ENCODE measurements around the gene TRPC4AP.

Gene TRPC4AP

GRCh38 chr20:34988191-34988540, 104.4 kb downstream of the TRPC4AP start:
- Histone ChIP-seq H3K27ac (ENCODE audit: low read length) (no peak overlapping the region), H3K4me1 (ENCODE audit: control insufficient read depth in 1 of 2, insufficient read depth in 2 of 2, low read length in 2 of 2) (peaks cover 0 to 3% of the 10 kb centered on the region in 2 donors), H3K4me3 (ENCODE audit: low read depth in 1 of 2, low read length in 2 of 2) (no peak overlapping the region), H3K9me3 (ENCODE audit: control insufficient read depth in 1 of 2, low read length in 2 of 2) (no peaks in the 10 kb centered on the region), H3K27me3 (ENCODE audit: low read depth, low read length) (peaks cover 5% of the 10 kb centered on the region), H3K36me3 (ENCODE audit: control insufficient read depth in 1 of 2, insufficient read depth in 2 of 2, low read length in 2 of 2) (peaks cover 0 to 2% of the 10 kb centered on the region in 2 donors)

- Histone ChIP-seq H3K36me3 (ENCODE audit: control insufficient read depth in 1 of 2, insufficient read depth in 2 of 2, low read length in 2 of 2) (no peaks in the 10 kb centered on the region), H3K4me1 (ENCODE audit: control insufficient read depth in 1 of 2, insufficient read depth in 2 of 2, low read length in 2 of 2) (peaks cover 0 to 3% of the 10 kb centered on the region in 2 donors), H3K4me3 (ENCODE audit: low read depth in 1 of 2, low read length in 2 of 2) (no peak overlapping the region), H3K27me3 (ENCODE audit: low read depth, low read length) (peaks cover 5% of the 10 kb centered on the region), H3K9me3 (ENCODE audit: control insufficient read depth in 1 of 2, low read length in 2 of 2) (no peaks in the 10 kb centered on the region), H3K27ac (ENCODE audit: low read length) (no peak overlapping the region)
Observed at GRCh38 chr20:34987288-34988190, 105.1 kb downstream of the TRPC4AP start.

- no peaks in the 10 kb centered on the region for H3K9me3 ChIP-seq (ENCODE audit: control insufficient read depth in 1 of 2, low read length in 2 of 2)
- H3K4me1 ChIP-seq (ENCODE audit: control insufficient read depth in 1 of 2, insufficient read depth in 2 of 2, low read length in 2 of 2) = peaks cover 0 to 3% of the 10 kb centered on the region in 2 donors
- H3K4me3 ChIP-seq (ENCODE audit: low read depth in 1 of 2, low read length in 2 of 2) = no peak overlapping the region
- no peak overlapping the region for H3K27ac ChIP-seq (ENCODE audit: low read length)
- no peaks in the 10 kb centered on the region for H3K36me3 ChIP-seq (ENCODE audit: control insufficient read depth in 1 of 2, insufficient read depth in 2 of 2, low read length in 2 of 2)
- peaks cover 5% of the 10 kb centered on the region for H3K27me3 ChIP-seq (ENCODE audit: low read depth, low read length)
Observed at GRCh38 chr20:34986311-34987287, 106.0 kb downstream of the TRPC4AP start.

GRCh38 chr20:34985461-34986310, 106.9 kb downstream of the TRPC4AP start:
- H3K36me3 ChIP-seq (ENCODE audit: control insufficient read depth in 1 of 2, insufficient read depth in 2 of 2, low read length in 2 of 2) = no peaks in the 10 kb centered on the region
- no peaks in the 10 kb centered on the region for H3K9me3 ChIP-seq (ENCODE audit: control insufficient read depth in 1 of 2, low read length in 2 of 2)
- H3K4me1 ChIP-seq (ENCODE audit: control insufficient read depth in 1 of 2, insufficient read depth in 2 of 2, low read length in 2 of 2) = peaks cover 0 to 3% of the 10 kb centered on the region in 2 donors
- peaks cover 5% of the 10 kb centered on the region for H3K27me3 ChIP-seq (ENCODE audit: low read depth, low read length)
- no peak overlapping the region for H3K27ac ChIP-seq (ENCODE audit: low read length)
- no peak overlapping the region for H3K4me3 ChIP-seq (ENCODE audit: low read depth in 1 of 2, low read length in 2 of 2)

- H3K4me3 ChIP-seq (ENCODE audit: low read depth in 1 of 2, low read length in 2 of 2) = no peak overlapping the region
- H3K36me3 ChIP-seq (ENCODE audit: control insufficient read depth in 1 of 2, insufficient read depth in 2 of 2, low read length in 2 of 2) = no peaks in the 10 kb centered on the region
- peaks cover 5% of the 10 kb centered on the region for H3K27me3 ChIP-seq (ENCODE audit: low read depth, low read length)
- H3K4me1 ChIP-seq (ENCODE audit: control insufficient read depth in 1 of 2, insufficient read depth in 2 of 2, low read length in 2 of 2) = peaks cover 0 to 3% of the 10 kb centered on the region in 2 donors
- H3K9me3 ChIP-seq (ENCODE audit: control insufficient read depth in 1 of 2, low read length in 2 of 2) = no peaks in the 10 kb centered on the region
- no peak overlapping the region for H3K27ac ChIP-seq (ENCODE audit: low read length)
Observed at GRCh38 chr20:34984756-34985261, 107.8 kb downstream of the TRPC4AP start.

GRCh38 chr20:34983995-34984735, 108.4 kb downstream of the TRPC4AP start:
- peaks cover 5% of the 10 kb centered on the region for H3K27me3 ChIP-seq (ENCODE audit: low read depth, low read length)
- H3K27ac ChIP-seq (ENCODE audit: low read length) = no peak overlapping the region
- H3K9me3 ChIP-seq (ENCODE audit: control insufficient read depth in 1 of 2, low read length in 2 of 2) = no peaks in the 10 kb centered on the region
- peaks cover 0 to 3% of the 10 kb centered on the region in 2 donors for H3K4me1 ChIP-seq (ENCODE audit: control insufficient read depth in 1 of 2, insufficient read depth in 2 of 2, low read length in 2 of 2)
- H3K36me3 ChIP-seq (ENCODE audit: control insufficient read depth in 1 of 2, insufficient read depth in 2 of 2, low read length in 2 of 2) = no peaks in the 10 kb centered on the region
- H3K4me3 ChIP-seq (ENCODE audit: low read depth in 1 of 2, low read length in 2 of 2) = no peak overlapping the region

- Histone ChIP-seq H3K27ac (ENCODE audit: low read length) (no peak overlapping the region), H3K4me1 (ENCODE audit: control insufficient read depth in 1 of 2, insufficient read depth in 2 of 2, low read length in 2 of 2) (peaks cover 0 to 3% of the 10 kb centered on the region in 2 donors), H3K4me3 (ENCODE audit: low read depth in 1 of 2, low read length in 2 of 2) (no peak overlapping the region), H3K36me3 (ENCODE audit: control insufficient read depth in 1 of 2, insufficient read depth in 2 of 2, low read length in 2 of 2) (no peaks in the 10 kb centered on the region), H3K9me3 (ENCODE audit: control insufficient read depth in 1 of 2, low read length in 2 of 2) (no peaks in the 10 kb centered on the region), H3K27me3 (ENCODE audit: low read depth, low read length) (peaks cover 5% of the 10 kb centered on the region)
Observed at GRCh38 chr20:34983089-34983820, 109.4 kb downstream of the TRPC4AP start.

- Histone ChIP-seq H3K9me3 (ENCODE audit: control insufficient read depth in 1 of 2, low read length in 2 of 2) (no peaks in the 10 kb centered on the region), H3K4me1 (ENCODE audit: control insufficient read depth in 1 of 2, insufficient read depth in 2 of 2, low read length in 2 of 2) (no peaks in the 10 kb centered on the region), H3K4me3 (ENCODE audit: low read depth in 1 of 2, low read length in 2 of 2) (no peak overlapping the region), H3K36me3 (ENCODE audit: control insufficient read depth in 1 of 2, insufficient read depth in 2 of 2, low read length in 2 of 2) (no peaks in the 10 kb centered on the region), H3K27ac (ENCODE audit: low read length) (no peak overlapping the region), H3K27me3 (ENCODE audit: low read depth, low read length) (peaks cover 5% of the 10 kb centered on the region)
Observed at GRCh38 chr20:34982270-34983088, 110.1 kb downstream of the TRPC4AP start.

- H3K9me3 ChIP-seq (ENCODE audit: control insufficient read depth in 1 of 2, low read length in 2 of 2) = no peaks in the 10 kb centered on the region
- H3K27ac ChIP-seq (ENCODE audit: low read length) = no peak overlapping the region
- H3K4me1 ChIP-seq (ENCODE audit: control insufficient read depth in 1 of 2, insufficient read depth in 2 of 2, low read length in 2 of 2) = no peaks in the 10 kb centered on the region
- no peaks in the 10 kb centered on the region for H3K36me3 ChIP-seq (ENCODE audit: control insufficient read depth in 1 of 2, insufficient read depth in 2 of 2, low read length in 2 of 2)
- peaks cover 5% of the 10 kb centered on the region for H3K27me3 ChIP-seq (ENCODE audit: low read depth, low read length)
- H3K4me3 ChIP-seq (ENCODE audit: low read depth in 1 of 2, low read length in 2 of 2) = no peak overlapping the region
Observed at GRCh38 chr20:34980543-34981233, 111.9 kb downstream of the TRPC4AP start.

All from muscle layer of duodenum (tissue), 2 donors.